GM10248 (cell line): Measurements from ENCODE around the gene CBR3.

ENCODE experiments used
- CTCF ChIA-PET: fragments of 300-600 bp; sonication (Branson Sonifier 250); formaldehyde crosslinking; extraction: SDS; loops from one replicate; lab custom pipeline; 2021; ENCODE audit warnings: antibody characterized with exemption; lab: Yijun Ruan, JAX
- POLR2A ChIA-PET: fragments of 350-650 bp; sonication (Branson Sonifier 250); formaldehyde crosslinking; extraction: SDS; loops from one replicate; lab custom pipeline; 2020; ENCODE audit warnings: antibody characterized with exemption; lab: Yijun Ruan, JAX
- DNase-seq: peaks from one replicate; pipeline ENCODE4 v3.0.0; 2012; ENCODE audit errors: extremely low spot score
- CTCF ChIP-seq: IDR thresholded peaks from 2 replicates; pipeline ENCODE4 v1.5.1; 2012; ENCODE audit warnings: mild to moderate bottlenecking, low read depth; ENCODE audit errors: extremely low read depth, missing control alignments, control extremely low read depth

The CBR3 gene

DNA sequence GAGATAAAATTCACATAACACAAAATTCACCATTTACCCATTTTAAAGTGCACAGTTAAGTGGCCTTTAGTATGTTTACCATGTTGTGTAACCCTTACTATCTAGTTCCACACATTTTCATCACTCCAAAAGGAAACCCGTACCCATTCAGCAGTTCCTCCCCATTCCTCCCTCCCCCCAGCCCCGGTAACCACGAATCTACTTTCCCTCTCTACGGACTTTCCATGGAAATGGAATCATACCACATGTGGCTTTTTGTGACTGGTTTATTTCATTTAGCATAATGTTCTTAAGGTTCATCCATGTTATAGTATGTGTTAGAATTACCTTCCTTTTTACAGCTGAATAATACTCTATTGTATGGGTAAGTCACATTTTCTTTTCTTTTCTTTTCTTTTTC lies 32.7 kb downstream of the CBR3 start:
- CTCF ChIA-PET = no interaction called here
- no peak for DNase-seq
- POLR2A ChIA-PET = no interaction called here
- TF ChIP-seq CTCF = no peak

GRCh38 chr21:36169470-36170128 lies 34.7 kb downstream of the CBR3 start:
- ChIA-PET POLR2A (no interaction called here), CTCF (no interaction called here)

GRCh38 chr21:36170823-36171222 lies 35.9 kb downstream of the CBR3 start:
- POLR2A ChIA-PET = interaction anchor here (0.6 kb wide), 1 partner anchor 128 kb away, joined by 3 read pairs; no protein-coding TSS in a partner anchor
- no peak for DNase-seq
- TF ChIP-seq CTCF = no peak
- CTCF ChIA-PET = interaction anchor here (1.2 to 1.3 kb wide), 2 partner anchors 30 to 38 kb away, joined by 3 to 4 read pairs; no protein-coding TSS in a partner anchor

More at GRCh38 chr21:36169470-36170128, 34.7 kb downstream of the CBR3 start:
- no peak for DNase-seq
- TF ChIP-seq CTCF = no peak

- ChIA-PET CTCF (interaction anchor here (1.2 to 1.4 kb wide), 3 partner anchors 11 to 38 kb away, joined by 3 to 4 read pairs (median 4); no protein-coding TSS in a partner anchor), POLR2A (interaction anchor here (0.6 kb wide), 1 partner anchor 128 kb away, joined by 3 read pairs; no protein-coding TSS in a partner anchor)
- TF ChIP-seq CTCF = no peak
These were observed 36.5 kb downstream of the CBR3 start for GRCh38 chr21:36171336-36171735.

GRCh38 chr21:36171741-36172331 lies 37.0 kb downstream of the CBR3 start:
- CTCF ChIA-PET = interaction anchor here (1.2 to 2.2 kb wide), 3 partner anchors 11 to 31 kb away, joined by 3 to 4 read pairs (median 4); no protein-coding TSS in a partner anchor
- POLR2A ChIA-PET = no interaction called here
- no peak for TF ChIP-seq CTCF
- DNase-seq = no peak

More at GRCh38 chr21:36171336-36171735, 36.5 kb downstream of the CBR3 start:
- no peak for DNase-seq

- no peak for TF ChIP-seq CTCF
- CTCF ChIA-PET = interaction anchor here (1.5 to 1.9 kb wide), 2 partner anchors 18 to 25 kb away, joined by 3 to 7 read pairs; no protein-coding TSS in a partner anchor
- no peak for DNase-seq
- POLR2A ChIA-PET = no interaction called here
These were observed 39.9 kb downstream of the CBR3 start for GRCh38 chr21:36174780-36175179.
